SK-N-SH (cell line): Measurements from ENCODE around the gene IQSEC1. TPM values are rescaled to one million over a fixed set of nuclear protein-coding genes. Genes with fewer than 3 reads are reported as not detected.

Experiments used
- CTCF ChIA-PET: fragments of 300-600, 350-600 bp; formaldehyde crosslinking; extraction: SDS; loops from one replicate; lab custom pipeline; 2021; lab: Yijun Ruan, JAX
- POLR2A ChIA-PET: fragments of 350-600 bp; sonication (Branson Sonifier 250); formaldehyde crosslinking; extraction: SDS; loops from one replicate; lab custom pipeline; 2020; ENCODE audit warnings: antibody characterized with exemption, inconsistent platforms; lab: Yijun Ruan, JAX
- DNase-seq: peaks from one replicate; pipeline ENCODE4 v3.0.0; 2012
- H2AFZ ChIP-seq: fragments of 200-600 bp; sonication (generic); 2 replicates; pipeline ENCODE4 v1.8.1; 2016; ENCODE audit warnings: antibody characterized with exemption, mild to moderate bottlenecking, low read depth
- H3F3A ChIP-seq: fragments of 200-600 bp; sonication (generic); replicated peaks from 2 replicates; pipeline ENCODE3; 2016; ENCODE audit warnings: antibody characterized with exemption, mild to moderate bottlenecking; ENCODE audit not compliant: insufficient read depth
- H3K27ac ChIP-seq, 2 experiments: fragments of 200-500 bp in 1 of 2; fragments of 200-600 bp in 1 of 2; sonication (Bioruptor generic) in 1 of 2; sonication (generic), shearing (Covaris generic) in 1 of 2; 2 replicates each; pipeline versions ENCODE4 v1.5.1 to v1.6.1; 2014 to 2016; ENCODE audit warnings: low read depth in 2 of 2, inconsistent platforms in 1 of 2, low read length in 1 of 2, mild to moderate bottlenecking in 1 of 2, mixed read lengths in 1 of 2
- H3K27me3 ChIP-seq: fragments of 200-600 bp; sonication (generic), shearing (Covaris generic); 2 replicates; pipeline ENCODE4 v1.6.1; 2016; ENCODE audit warnings: mixed run types; ENCODE audit not compliant: insufficient read depth
- H3K36me3 ChIP-seq, 2 experiments: fragments of 200-500 bp in 1 of 2; fragments of 200-600 bp in 1 of 2; sonication (Bioruptor generic) in 1 of 2; sonication (generic) in 1 of 2; replicated peaks in 1 of 2; 2 replicates each; pipeline versions ENCODE3 to v1.5.1; 2014 to 2016; ENCODE audit warnings: low read length in 1 of 2, mild to moderate bottlenecking in 1 of 2; ENCODE audit not compliant: insufficient read depth in 2 of 2, control insufficient read depth in 1 of 2
- H3K4me1 ChIP-seq, 2 experiments: fragments of 200-500 bp in 1 of 2; fragments of 200-600 bp in 1 of 2; sonication (Bioruptor generic) in 1 of 2; sonication (generic), shearing (Covaris generic) in 1 of 2; 2 replicates each; pipeline versions ENCODE4 v1.5.1 to v1.6.1; 2014 to 2016; ENCODE audit warnings: low read depth in 1 of 2, low read length in 1 of 2, mixed run types in 1 of 2; ENCODE audit not compliant: insufficient read depth in 2 of 2, control insufficient read depth in 1 of 2
- H3K4me2 ChIP-seq: fragments of 200-600 bp; sonication (generic), shearing (Covaris generic); 2 replicates; pipeline ENCODE4 v1.6.1; 2017; ENCODE audit warnings: mixed run types
- H3K4me3 ChIP-seq, 2 experiments: fragments of 200-500 bp in 1 of 2; fragments of 200-600 bp in 1 of 2; sonication (Bioruptor generic) in 1 of 2; sonication (generic), shearing (Covaris generic) in 1 of 2; 2 replicates each; pipeline versions ENCODE4 v1.5.1 to v1.8.1; 2014 to 2016; ENCODE audit warnings: low read depth in 2 of 2, inconsistent platforms in 1 of 2, low read length in 1 of 2, mild to moderate bottlenecking in 1 of 2, mixed read lengths in 1 of 2, moderate library complexity in 1 of 2
- H3K79me2 ChIP-seq: fragments of 200-600 bp; sonication (generic); 2 replicates; pipeline ENCODE4 v1.8.1; 2017; ENCODE audit warnings: mild to moderate bottlenecking; ENCODE audit not compliant: insufficient read depth
- H3K9ac ChIP-seq: fragments of 200-600 bp; sonication (generic); 2 replicates; pipeline ENCODE4 v1.6.1; 2017; ENCODE audit warnings: mixed run types
- H3K9me2 ChIP-seq: fragments of 200-600 bp; sonication (generic); 2 replicates; pipeline ENCODE4 v1.6.1; 2017; ENCODE audit warnings: mixed run types
- H3K9me3 ChIP-seq: fragments of 200-600 bp; sonication (generic); 2 replicates; pipeline ENCODE4 v1.6.1; 2017; ENCODE audit warnings: mixed run types, mild to moderate bottlenecking, moderate library complexity
- H4K20me1 ChIP-seq: fragments of 200-600 bp; sonication (generic); 2 replicates; pipeline ENCODE4 v1.6.1; 2017; ENCODE audit warnings: mild to moderate bottlenecking, mixed run types; ENCODE audit not compliant: insufficient read depth
- CTCF ChIP-seq: fragments of 200-600 bp; sonication (generic); IDR thresholded peaks from 2 replicates; pipeline ENCODE4 v1.6.1; 2017; ENCODE audit warnings: antibody characterized with exemption, mild to moderate bottlenecking, moderate library complexity
- ELF1 ChIP-seq: IDR thresholded peaks from 2 replicates; pipeline ENCODE4 v1.4.0; 2012
- EZH2phosphoT487 ChIP-seq: fragments of 200-600 bp; sonication (generic); IDR thresholded peaks from 2 replicates; pipeline ENCODE4 v1.6.1; 2017; ENCODE audit warnings: low read depth, mixed run types, mild to moderate bottlenecking, antibody characterized with exemption, moderate library complexity, borderline replicate concordance
- FOSL2 ChIP-seq: IDR thresholded peaks from 2 replicates; pipeline ENCODE4 v1.4.0; 2012; ENCODE audit warnings: low read depth, mild to moderate bottlenecking, moderate library complexity, borderline replicate concordance
- GATA2 ChIP-seq: sonication (generic); formaldehyde crosslinking; IDR thresholded peaks from 2 replicates; pipeline ENCODE4 v1.5.0; 2020; ENCODE audit warnings: mild to moderate bottlenecking, missing genetic modification reagents
- IRF3 ChIP-seq: fragments of 150-350 bp; IDR thresholded peaks from 2 replicates; pipeline ENCODE4 v1.6.1; 2016; ENCODE audit warnings: mild to moderate bottlenecking, low read depth, low read length
- JUND ChIP-seq: IDR thresholded peaks from 2 replicates; pipeline ENCODE4 v1.4.0; 2012
- MAX ChIP-seq: IDR thresholded peaks from 2 replicates; pipeline ENCODE4 v1.4.0; 2012; ENCODE audit warnings: low read depth
- MEF2A ChIP-seq: IDR thresholded peaks from 2 replicates; pipeline ENCODE4 v1.4.0; 2012; ENCODE audit warnings: low read depth, borderline replicate concordance
- MXI1 ChIP-seq: IDR thresholded peaks from 2 replicates; pipeline ENCODE4 v1.6.1; 2012; ENCODE audit warnings: mild to moderate bottlenecking, low read depth, low read length, improper control_type of control experiment
- NFIC ChIP-seq: IDR thresholded peaks from 2 replicates; pipeline ENCODE4 v1.4.0; 2012; ENCODE audit warnings: borderline replicate concordance
- PBX3 ChIP-seq: IDR thresholded peaks from 2 replicates; pipeline ENCODE4; 2012
- RAD21 ChIP-seq: IDR thresholded peaks from 2 replicates; pipeline ENCODE4 v1.6.1; 2012; ENCODE audit warnings: mild to moderate bottlenecking, low read length
- RFX5 ChIP-seq: IDR thresholded peaks from 2 replicates; pipeline ENCODE4 v1.6.1; 2012; ENCODE audit warnings: mild to moderate bottlenecking, improper control_type of control experiment, low read length
- SIN3A ChIP-seq: IDR thresholded peaks from 2 replicates; pipeline ENCODE4 v1.6.1; 2012; ENCODE audit warnings: low read depth, mild to moderate bottlenecking, low read length, moderate library complexity, borderline replicate concordance
- SMC3 ChIP-seq: IDR thresholded peaks from 2 replicates; pipeline ENCODE4 v1.6.1; 2012; ENCODE audit warnings: low read depth, low read length, improper control_type of control experiment
- TAF1 ChIP-seq: IDR thresholded peaks from 2 replicates; pipeline ENCODE4 v1.6.1; 2012; ENCODE audit warnings: low read depth, mild to moderate bottlenecking, low read length, moderate library complexity, borderline replicate concordance
- TEAD4 ChIP-seq: IDR thresholded peaks from 2 replicates; pipeline ENCODE4 v1.4.0; 2012; ENCODE audit warnings: mild to moderate bottlenecking, borderline replicate concordance; ENCODE audit not compliant: insufficient read depth
- USF1 ChIP-seq: IDR thresholded peaks from 2 replicates; pipeline ENCODE4 v1.4.0; 2012; ENCODE audit warnings: low read depth, borderline replicate concordance
- WGBS: methylation state at CpG from one replicate; pipeline ENCODE4 v1.1.6; 2017; ENCODE audit warnings: low lambda C conversion rate; 5-methylcytosine and 5-hydroxymethylcytosine counted together
- polyA plus RNA-seq, 3 experiments: library from polyadenylated mRNA; depleted of rRNA; stranded (reverse); fragments of >200 nt; gene quantifications; 2 replicates each; pipeline ENCODE4 v1.2.3, GENCODE V29; 2012

The IQSEC1 gene
- polyA plus RNA-seq, 1 of the 3 experiments (the other 2 are of a cell fraction), result 6.2 TPM

- peaks cover 0 to 43% of the 10 kb centered on the region in 2 experiments for H3K36me3 ChIP-seq
- no peak overlapping the region for H2AFZ ChIP-seq
- ChIA-PET POLR2A (no interaction called here), CTCF (no interaction called here)
- no peak overlapping the region for H3K4me3 ChIP-seq
- no peaks in the 10 kb centered on the region for H3K9me2 ChIP-seq
- DNase-seq, result no peak
- H3K27ac ChIP-seq, result no peak overlapping the region
- H3F3A ChIP-seq, result no peaks in the 10 kb centered on the region
- no peak overlapping the region for H3K9ac ChIP-seq
- WGBS, result 100% methylated on average over 2 of the region's 7 CpGs
- no peaks in the 10 kb centered on the region for H3K79me2 ChIP-seq
- H3K9me3 ChIP-seq, result no peaks in the 10 kb centered on the region
- TF ChIP-seq NFIC, result no peak
- TF ChIP-seq IRF3, result no peak
- TF ChIP-seq CTCF, result no peak
- no peak for TF ChIP-seq PBX3
- no peak for TF ChIP-seq EZH2phosphoT487
- no peak for TF ChIP-seq ELF1
- no peak for TF ChIP-seq USF1
- no peak for TF ChIP-seq TEAD4
- TF ChIP-seq TAF1, result no peak
- no peak for TF ChIP-seq RAD21
- no peak for TF ChIP-seq FOSL2
- no peak for TF ChIP-seq SIN3A
- TF ChIP-seq MXI1, result no peak
- TF ChIP-seq RFX5, result no peak
- no peak for TF ChIP-seq GATA2
- TF ChIP-seq JUND, result no peak
- TF ChIP-seq MAX, result no peak
- TF ChIP-seq SMC3, result no peak
- no peak for TF ChIP-seq MEF2A
- H3K4me1 ChIP-seq, result peaks cover 0 to 21% of the 10 kb centered on the region in 2 experiments; a peak in 1 of 4 replicates
- no peak overlapping the region for H3K4me2 ChIP-seq
- H4K20me1 ChIP-seq, result 0 out of 2 replicates have a peak, but pooled peaks cover 10% of the 10 kb centered on the region
- no peaks in the 10 kb centered on the region for H3K27me3 ChIP-seq
Measured at GRCh38 chr3:12925648-12926047, 147.6 kb downstream of the IQSEC1 start.
